Measurements from ENCODE around the gene LCE1F. TPM values are rescaled to one million over a fixed set of nuclear protein-coding genes. Genes with fewer than 3 reads are reported as not detected.

LCE1F gene
- total RNA-seq, 4 donors from 2014 or later, result not detected

GRCh38 chr1:152757747-152758146 lies 17.2 kb upstream of the LCE1F start, which contains the start of gene KPRP:
KPRP (plus strand) TSS chr1:152758025; CDS start chr1:152759589, 1,564 bp downstream.
- Histone ChIP-seq H3K27ac (no peak within 1 kb of the TSS), H3K4me1 (no peaks in the 10 kb centered on the region), H3K27me3 (no peaks in the 10 kb centered on the region), H3K9me3 (no peaks in the 10 kb centered on the region), H3K36me3 (no peaks in the 10 kb centered on the region), H3K4me3 (no peak within 1 kb of the TSS)
- DNase-seq (no peak), ATAC-seq (no peak)
- in situ Hi-C loops (cut with MboI; ENCODE audit: low sequenced_read_pairs in 4 of 4), result no loop called here
- TF ChIP-seq CTCF (IDR thresholded peaks at IDR 0.05 in 4 of 5, conservative IDR thresholded peaks at IDR 0.05 in 1 of 5) (no peak), POLR2A (IDR thresholded peaks at IDR 0.05) (no peak)
- intact Hi-C loops (cut with DNase I; ENCODE audit: low total_unique reads), result no loop called here

DNA sequence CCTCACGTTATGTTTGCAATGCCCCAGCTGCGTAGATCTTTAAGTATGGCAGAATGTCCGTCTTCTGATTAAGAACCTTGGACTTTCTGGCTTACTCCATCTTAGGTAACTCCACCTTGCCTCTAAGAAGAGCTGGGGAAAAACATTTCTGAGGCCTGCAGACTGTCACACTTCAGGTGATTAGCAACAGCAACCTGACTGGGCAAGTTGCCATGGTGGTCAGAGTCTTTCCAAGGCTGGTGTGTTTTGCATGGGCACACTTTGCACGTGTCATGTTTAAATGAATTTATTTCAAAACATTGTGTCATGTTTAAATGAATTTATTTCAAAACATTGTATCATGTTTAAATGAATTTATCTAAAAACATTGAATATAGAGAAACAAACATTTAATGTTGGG lies 16.3 kb upstream of the LCE1F start:
- Histone ChIP-seq H3K4me3 (no peak overlapping the region), H3K9me3 (no peaks in the 10 kb centered on the region), H3K27ac (no peak overlapping the region), H3K36me3 (no peaks in the 10 kb centered on the region), H3K27me3 (no peaks in the 10 kb centered on the region), H3K4me1 (no peaks in the 10 kb centered on the region)
- in situ Hi-C loops (cut with MboI; ENCODE audit: low sequenced_read_pairs in 4 of 4), result no loop called here
- intact Hi-C loops (cut with DNase I; ENCODE audit: low total_unique reads), result no loop called here
- ATAC-seq (no peak), DNase-seq (no peak)
- no peak for TF ChIP-seq POLR2A (IDR thresholded peaks at IDR 0.05)
- TF ChIP-seq CTCF (IDR thresholded peaks at IDR 0.05 in 4 of 5, conservative IDR thresholded peaks at IDR 0.05 in 1 of 5), result no peak

DNA sequence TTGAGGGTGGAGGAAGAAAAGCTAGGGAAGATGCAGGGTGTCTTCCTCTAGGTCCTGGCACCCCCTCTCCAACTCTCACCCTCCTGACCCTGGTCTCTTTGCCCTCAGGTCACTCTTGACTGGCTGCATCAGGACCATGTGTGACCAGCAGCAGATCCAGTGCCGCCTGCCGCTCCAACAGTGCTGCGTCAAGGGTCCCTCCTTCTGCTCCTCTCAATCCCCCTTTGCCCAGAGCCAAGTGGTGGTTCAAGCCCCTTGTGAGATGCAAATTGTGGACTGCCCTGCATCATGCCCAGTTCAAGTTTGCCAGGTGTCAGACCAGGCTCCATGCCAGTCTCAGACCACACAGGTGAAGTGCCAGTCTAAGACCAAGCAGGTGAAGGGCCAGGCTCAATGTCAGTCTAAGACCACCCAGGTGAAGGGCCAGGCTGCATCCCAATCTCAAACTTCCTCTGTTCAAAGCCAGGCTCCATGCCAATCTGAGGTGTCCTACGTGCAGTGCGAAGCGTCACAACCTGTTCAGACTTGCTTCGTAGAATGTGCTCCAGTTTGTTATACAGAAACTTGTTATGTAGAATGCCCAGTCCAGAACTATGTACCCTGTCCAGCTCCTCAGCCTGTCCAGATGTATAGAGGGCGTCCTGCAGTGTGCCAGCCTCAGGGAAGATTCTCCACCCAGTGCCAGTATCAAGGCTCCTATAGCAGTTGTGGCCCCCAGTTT lies 15.3 kb upstream of the LCE1F start:
- DNase-seq (no peak), ATAC-seq (no peak)
- no peaks in the 10 kb centered on the region for H3K27me3 ChIP-seq
- TF ChIP-seq CTCF (IDR thresholded peaks at IDR 0.05 in 4 of 5, conservative IDR thresholded peaks at IDR 0.05 in 1 of 5) (no peak), POLR2A (IDR thresholded peaks at IDR 0.05) (no peak)
- intact Hi-C loops (cut with DNase I; ENCODE audit: low total_unique reads) (no loop called here), in situ Hi-C loops (cut with MboI; ENCODE audit: low sequenced_read_pairs in 4 of 4) (no loop called here)
- no peaks in the 10 kb centered on the region for H3K36me3 ChIP-seq
- no peak overlapping the region for H3K4me3 ChIP-seq
- H3K4me1 ChIP-seq, result no peaks in the 10 kb centered on the region
- no peaks in the 10 kb centered on the region for H3K9me3 ChIP-seq
- H3K27ac ChIP-seq, result no peak overlapping the region

DNA sequence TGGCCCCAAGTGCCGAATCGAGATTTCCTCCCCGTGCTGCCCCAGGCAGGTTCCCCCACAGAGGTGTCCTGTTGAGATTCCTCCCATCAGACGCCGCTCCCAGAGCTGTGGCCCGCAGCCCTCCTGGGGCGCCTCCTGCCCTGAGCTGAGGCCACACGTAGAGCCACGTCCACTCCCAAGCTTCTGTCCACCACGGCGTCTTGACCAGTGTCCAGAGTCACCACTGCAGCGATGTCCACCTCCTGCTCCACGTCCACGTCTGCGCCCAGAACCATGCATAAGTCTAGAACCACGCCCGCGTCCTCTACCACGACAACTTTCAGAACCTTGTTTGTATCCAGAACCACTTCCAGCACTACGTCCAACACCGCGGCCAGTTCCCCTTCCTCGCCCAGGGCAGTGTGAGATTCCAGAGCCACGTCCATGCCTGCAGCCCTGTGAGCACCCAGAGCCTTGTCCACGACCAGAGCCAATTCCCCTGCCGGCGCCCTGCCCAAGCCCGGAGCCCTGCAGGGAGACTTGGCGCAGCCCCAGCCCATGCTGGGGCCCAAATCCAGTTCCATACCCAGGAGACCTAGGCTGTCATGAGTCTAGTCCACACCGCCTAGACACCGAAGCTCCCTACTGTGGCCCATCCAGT lies 14.3 kb upstream of the LCE1F start:
- in situ Hi-C loops (cut with MboI; ENCODE audit: low sequenced_read_pairs in 4 of 4), result no loop called here
- Histone ChIP-seq H3K9me3 (no peaks in the 10 kb centered on the region), H3K27me3 (no peaks in the 10 kb centered on the region), H3K4me1 (no peaks in the 10 kb centered on the region), H3K27ac (no peak overlapping the region), H3K36me3 (no peaks in the 10 kb centered on the region), H3K4me3 (no peak overlapping the region)
- DNase-seq, result no peak
- no peak for TF ChIP-seq POLR2A (IDR thresholded peaks at IDR 0.05)
- TF ChIP-seq CTCF (IDR thresholded peaks at IDR 0.05 in 4 of 5, conservative IDR thresholded peaks at IDR 0.05 in 1 of 5), result no peak
- no peak for ATAC-seq
- intact Hi-C loops (cut with DNase I; ENCODE audit: low total_unique reads), result no loop called here

Measured in gastrocnemius medialis (tissue), 4 donors.